NT2/D1 (cell line): ENCODE data around the gene OPCML.
A peak's percentile ranks its signal among the peaks of the same experiment; 100 is the strongest.

Experiments used
- DNase-seq: peaks from one replicate; pipeline ENCODE4 v3.0.0-alpha.2; 2011; ENCODE audit warnings: low read depth, low spot score
- H3K27me3 ChIP-seq: 2 replicates; pipeline ENCODE4 v1.6.0; 2011; ENCODE audit warnings: mild to moderate bottlenecking; ENCODE audit not compliant: insufficient read length, insufficient read depth
- H3K36me3 ChIP-seq: 2 replicates; pipeline ENCODE4 v1.6.1; 2011; ENCODE audit warnings: mild to moderate bottlenecking, low read length, mixed read lengths; ENCODE audit not compliant: insufficient read depth, insufficient read length
- H3K4me1 ChIP-seq: 2 replicates; pipeline ENCODE4 v1.5.1; 2011; ENCODE audit not compliant: insufficient read depth, insufficient read length
- H3K4me3 ChIP-seq: 2 replicates; pipeline ENCODE4 v1.5.1; 2011; ENCODE audit warnings: low read depth; ENCODE audit not compliant: insufficient read length
- H3K9ac ChIP-seq: 2 replicates; pipeline ENCODE4 v1.6.0; 2011; ENCODE audit warnings: low read depth; ENCODE audit not compliant: insufficient read length
- H3K9me3 ChIP-seq: 2 replicates; pipeline ENCODE4 v1.5.1; 2011; ENCODE audit warnings: mild to moderate bottlenecking, low read length; ENCODE audit not compliant: insufficient read depth
- SUZ12 ChIP-seq: IDR thresholded peaks from 2 replicates; pipeline ENCODE4 v1.6.1; 2011; ENCODE audit not compliant: insufficient read length, insufficient read depth; ENCODE audit errors: extremely low read depth
- YY1 ChIP-seq: IDR thresholded peaks from 2 replicates; pipeline ENCODE4 v1.6.1; 2011; ENCODE audit not compliant: insufficient read length, insufficient read depth
- ZNF274 ChIP-seq: IDR thresholded peaks from 2 replicates; pipeline ENCODE4 v1.6.1; 2011; ENCODE audit warnings: mild to moderate bottlenecking, low read depth, low read length

The OPCML gene

DNA sequence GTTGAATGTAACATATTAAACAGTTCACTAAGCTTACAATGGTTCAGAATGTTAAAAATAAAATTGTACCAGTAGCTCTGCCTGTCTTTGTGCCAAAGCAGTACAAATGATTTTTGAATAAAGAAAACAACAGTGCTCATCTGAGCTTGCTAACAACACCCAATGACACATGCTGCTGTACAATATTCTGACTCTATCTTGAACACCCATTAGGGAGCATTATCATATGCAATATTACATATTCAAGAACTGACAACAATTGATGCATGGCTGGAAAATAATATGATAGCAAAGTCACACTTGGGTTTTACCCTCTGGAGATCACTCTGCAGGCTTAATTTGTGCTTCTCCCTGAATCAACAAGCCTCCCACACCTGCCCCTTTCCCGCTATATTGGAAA, 953.7 kb downstream of the OPCML start:
- TF ChIP-seq YY1 (no peak), SUZ12 (no peak)

GRCh38 chr11:132576706-132577105, 955.6 kb downstream of the OPCML start:
- Histone ChIP-seq H3K9me3 (no peaks in the 10 kb centered on the region), H3K27me3 (no peaks in the 10 kb centered on the region), H3K4me1 (no peaks in the 10 kb centered on the region), H3K36me3 (no peaks in the 10 kb centered on the region), H3K4me3 (no peak overlapping the region), H3K9ac (no peak overlapping the region)
- no peak for TF ChIP-seq SUZ12
- TF ChIP-seq YY1: no peak
- peak; percentile 22 for DNase-seq

More for the DNA sequence above, 953.7 kb downstream of the OPCML start:
- H3K27me3 ChIP-seq: no peaks in the 10 kb centered on the region
- no peak overlapping the region for H3K9ac ChIP-seq
- no peak overlapping the region for H3K4me3 ChIP-seq
- no peaks in the 10 kb centered on the region for H3K36me3 ChIP-seq
- H3K9me3 ChIP-seq: no peaks in the 10 kb centered on the region
- DNase-seq: no peak
- no peaks in the 10 kb centered on the region for H3K4me1 ChIP-seq

- Histone ChIP-seq H3K9ac (no peak overlapping the region), H3K9me3 (no peaks in the 10 kb centered on the region), H3K4me1 (no peaks in the 10 kb centered on the region), H3K4me3 (no peak overlapping the region), H3K36me3 (no peaks in the 10 kb centered on the region), H3K27me3 (no peaks in the 10 kb centered on the region)
- no peak for DNase-seq
- TF ChIP-seq YY1: no peak
- TF ChIP-seq ZNF274: no peak
- TF ChIP-seq SUZ12: no peak
Measured at GRCh38 chr11:132564091-132564885, 968.0 kb downstream of the OPCML start.

DNA sequence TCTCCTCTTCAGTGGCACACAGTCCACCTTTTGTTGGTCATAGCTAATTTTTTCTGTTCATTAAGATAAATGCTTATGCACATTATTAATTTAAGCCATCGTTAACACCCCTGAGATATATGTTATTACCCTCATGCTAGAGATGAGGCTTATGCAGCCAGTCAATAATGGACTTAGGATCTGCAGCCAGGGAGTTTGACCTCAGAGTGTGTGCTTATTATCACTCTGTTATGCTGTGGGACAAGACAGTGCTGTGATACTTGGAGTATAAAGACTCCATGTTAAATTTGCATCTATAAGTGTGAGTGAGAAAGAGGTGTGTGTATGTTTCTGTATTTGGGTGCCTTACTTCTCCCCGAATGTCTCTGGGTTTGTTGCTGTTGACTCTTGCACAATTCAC, 969.3 kb downstream of the OPCML start:
- TF ChIP-seq SUZ12 (no peak), ZNF274 (no peak), YY1 (no peak)
- Histone ChIP-seq H3K4me3 (no peak overlapping the region), H3K36me3 (no peaks in the 10 kb centered on the region), H3K27me3 (no peaks in the 10 kb centered on the region), H3K9me3 (no peaks in the 10 kb centered on the region), H3K4me1 (no peaks in the 10 kb centered on the region), H3K9ac (no peak overlapping the region)
- DNase-seq: no peak

- DNase-seq: no peak
- H3K4me3 ChIP-seq: no peak overlapping the region
Measured at GRCh38 chr11:132561937-132562336, 970.4 kb downstream of the OPCML start.

GRCh38 chr11:132559331-132560036, 972.8 kb downstream of the OPCML start:
- Histone ChIP-seq H3K4me3 (no peak overlapping the region), H3K9me3 (no peaks in the 10 kb centered on the region), H3K36me3 (no peaks in the 10 kb centered on the region), H3K27me3 (no peaks in the 10 kb centered on the region), H3K9ac (no peak overlapping the region), H3K4me1 (no peaks in the 10 kb centered on the region)
- no peak for TF ChIP-seq SUZ12
- TF ChIP-seq ZNF274: no peak
- no peak for TF ChIP-seq YY1
- no peak for DNase-seq

More at GRCh38 chr11:132561937-132562336, 970.4 kb downstream of the OPCML start:
- Histone ChIP-seq H3K36me3 (no peaks in the 10 kb centered on the region), H3K9me3 (no peaks in the 10 kb centered on the region), H3K9ac (no peak overlapping the region), H3K27me3 (no peaks in the 10 kb centered on the region), H3K4me1 (no peaks in the 10 kb centered on the region)
- TF ChIP-seq ZNF274: no peak
- TF ChIP-seq SUZ12: no peak
- TF ChIP-seq YY1: no peak

DNA sequence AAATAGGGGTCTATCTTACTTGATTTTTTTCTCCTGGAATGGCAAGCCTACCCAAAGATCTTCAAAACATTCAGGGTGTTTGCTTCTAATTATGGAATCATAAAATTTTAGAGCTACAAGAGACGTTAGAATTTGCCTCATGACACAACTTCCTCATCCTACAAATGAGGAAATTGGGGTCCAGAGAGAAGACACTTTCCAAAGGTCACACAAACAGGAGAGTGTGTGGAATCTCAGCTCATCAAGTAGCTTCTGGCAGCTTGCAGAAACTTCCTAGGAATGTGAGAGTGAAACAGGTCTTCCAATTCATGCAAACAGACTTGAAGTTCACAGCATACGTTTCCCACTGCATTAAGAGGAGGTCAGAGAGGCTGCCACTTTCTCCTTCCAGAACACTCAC, 976.0 kb downstream of the OPCML start:
- H3K9me3 ChIP-seq: no peaks in the 10 kb centered on the region
- no peak for TF ChIP-seq ZNF274
- TF ChIP-seq YY1: no peak
- TF ChIP-seq SUZ12: no peak
- no peak overlapping the region for H3K4me3 ChIP-seq
- no peak for DNase-seq
- no peaks in the 10 kb centered on the region for H3K27me3 ChIP-seq
- H3K36me3 ChIP-seq: no peaks in the 10 kb centered on the region
- H3K4me1 ChIP-seq: no peaks in the 10 kb centered on the region
- H3K9ac ChIP-seq: no peak overlapping the region

DNA sequence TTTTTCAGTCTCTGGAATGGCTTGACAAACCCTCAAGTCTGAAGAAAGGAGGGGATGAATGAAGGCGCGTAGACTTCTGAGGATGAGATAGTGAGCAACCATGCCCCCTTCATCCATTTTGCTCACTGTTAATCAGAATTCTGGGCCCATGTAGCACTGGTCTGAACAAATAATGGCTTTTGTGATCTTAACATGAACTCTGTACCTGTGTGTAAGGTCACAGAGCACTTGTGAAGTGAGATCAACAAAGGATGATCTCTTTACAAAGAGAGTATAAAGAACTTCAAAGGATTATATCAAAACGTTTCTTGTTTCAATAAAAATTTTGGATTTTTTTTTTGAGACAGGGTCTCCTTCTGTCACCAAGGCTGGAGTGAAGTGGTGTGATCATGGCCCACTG, 976.7 kb downstream of the OPCML start:
- Histone ChIP-seq H3K9me3 (no peaks in the 10 kb centered on the region), H3K9ac (no peak overlapping the region), H3K4me3 (no peak overlapping the region), H3K27me3 (no peaks in the 10 kb centered on the region), H3K4me1 (no peaks in the 10 kb centered on the region), H3K36me3 (no peaks in the 10 kb centered on the region)
- TF ChIP-seq ZNF274 (no peak), YY1 (no peak), SUZ12 (no peak)
- DNase-seq: no peak
